ENCODE data around the gene EDA.

- TF ChIP-seq SIN3A (IDR thresholded peaks at IDR 0.05; ENCODE audit: borderline replicate concordance, insufficient read depth, low read length) (no peak), REST (IDR thresholded peaks at IDR 0.05; ENCODE audit: insufficient read depth in 1 of 2, low read depth in 2 of 2, low read length in 2 of 2) (no peak), POLR2AphosphoS5 (IDR thresholded peaks at IDR 0.05; ENCODE audit: low read depth, low read length) (no peak), TAF1 (IDR thresholded peaks at IDR 0.05; ENCODE audit: borderline replicate concordance, insufficient read depth, low read length) (no peak), FOXP2 (optimal IDR thresholded peaks at IDR 0.05; ENCODE audit: borderline replicate concordance, extremely low read depth, extremely low read length, insufficient read depth) (no peak)
Observed at GRCh38 chrX:70001269-70001668, 385.4 kb downstream of the EDA start.
